ENCODE measurements around the gene SON. TPM values are rescaled to one million over a fixed set of nuclear protein-coding genes. Genes with fewer than 3 reads are reported as not detected.

The SON gene
- polyA plus RNA-seq, 1 donor from 2014 or later, result 123 TPM

DNA sequence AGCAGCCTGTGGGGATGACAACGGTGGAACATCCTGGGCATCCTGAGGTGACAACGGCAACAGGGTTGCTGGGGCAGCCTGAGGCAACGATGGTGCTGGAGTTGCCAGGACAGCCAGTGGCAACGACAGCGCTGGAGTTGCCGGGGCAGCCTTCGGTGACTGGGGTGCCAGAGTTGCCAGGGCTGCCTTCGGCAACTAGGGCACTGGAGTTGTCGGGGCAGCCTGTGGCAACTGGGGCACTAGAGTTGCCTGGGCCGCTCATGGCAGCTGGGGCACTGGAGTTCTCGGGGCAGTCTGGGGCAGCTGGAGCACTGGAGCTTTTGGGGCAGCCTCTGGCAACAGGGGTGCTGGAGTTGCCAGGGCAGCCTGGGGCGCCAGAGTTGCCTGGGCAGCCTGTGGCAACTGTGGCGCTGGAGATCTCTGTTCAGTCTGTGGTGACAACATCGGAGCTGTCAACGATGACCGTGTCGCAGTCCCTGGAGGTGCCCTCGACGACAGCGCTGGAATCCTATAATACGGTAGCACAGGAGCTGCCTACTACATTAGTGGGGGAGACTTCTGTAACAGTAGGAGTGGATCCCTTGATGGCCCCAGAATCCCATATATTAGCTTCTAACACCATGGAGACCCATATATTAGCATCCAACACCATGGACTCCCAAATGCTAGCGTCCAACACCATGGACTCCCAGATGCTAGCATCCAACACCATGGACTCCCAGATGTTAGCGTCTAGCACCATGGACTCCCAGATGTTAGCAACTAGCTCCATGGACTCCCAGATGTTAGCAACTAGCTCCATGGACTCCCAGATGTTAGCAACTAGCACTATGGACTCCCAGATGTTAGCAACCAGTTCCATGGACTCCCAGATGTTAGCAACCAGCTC is 8.2 kb downstream of the SON start:
- Histone ChIP-seq H3K36me3 (ENCODE audit: insufficient read depth, low read length) (peaks cover 36% of the 10 kb centered on the region), H3K27me3 (ENCODE audit: insufficient read depth, low read depth, low read length) (no peaks in the 10 kb centered on the region), H4K20me1 (ENCODE audit: insufficient read depth) (peaks cover 3% of the 10 kb centered on the region), H3K9me3 (ENCODE audit: low read length) (no peaks in the 10 kb centered on the region), H3K4me3 (ENCODE audit: low read length) (no peak overlapping the region), H3K79me2 (replicated peaks; ENCODE audit: insufficient read depth, low read length) (peaks cover 82% of the 10 kb centered on the region), H3K4me2 (ENCODE audit: low read length) (no peak overlapping the region), H2AFZ (ENCODE audit: low read depth, low read length) (no peak overlapping the region), H3K9ac (ENCODE audit: low read length) (no peak overlapping the region), H3K27ac (ENCODE audit: low read length) (no peak overlapping the region), H3F3A (ENCODE audit: insufficient read depth, low read length, poor library complexity, severe bottlenecking) (no peaks in the 10 kb centered on the region), H3K9me2 (ENCODE audit: insufficient read depth, low read length) (no peaks in the 10 kb centered on the region)
- TF ChIP-seq POLR2AphosphoS5 (IDR thresholded peaks at IDR 0.05), result no peak
- TF ChIP-seq TAF1 (IDR thresholded peaks at IDR 0.05; ENCODE audit: low read depth), result no peak
- TF ChIP-seq MXI1 (conservative IDR thresholded peaks at IDR 0.05; ENCODE audit: poor library complexity, severe bottlenecking), result no peak
- TF ChIP-seq, protein P1, sequence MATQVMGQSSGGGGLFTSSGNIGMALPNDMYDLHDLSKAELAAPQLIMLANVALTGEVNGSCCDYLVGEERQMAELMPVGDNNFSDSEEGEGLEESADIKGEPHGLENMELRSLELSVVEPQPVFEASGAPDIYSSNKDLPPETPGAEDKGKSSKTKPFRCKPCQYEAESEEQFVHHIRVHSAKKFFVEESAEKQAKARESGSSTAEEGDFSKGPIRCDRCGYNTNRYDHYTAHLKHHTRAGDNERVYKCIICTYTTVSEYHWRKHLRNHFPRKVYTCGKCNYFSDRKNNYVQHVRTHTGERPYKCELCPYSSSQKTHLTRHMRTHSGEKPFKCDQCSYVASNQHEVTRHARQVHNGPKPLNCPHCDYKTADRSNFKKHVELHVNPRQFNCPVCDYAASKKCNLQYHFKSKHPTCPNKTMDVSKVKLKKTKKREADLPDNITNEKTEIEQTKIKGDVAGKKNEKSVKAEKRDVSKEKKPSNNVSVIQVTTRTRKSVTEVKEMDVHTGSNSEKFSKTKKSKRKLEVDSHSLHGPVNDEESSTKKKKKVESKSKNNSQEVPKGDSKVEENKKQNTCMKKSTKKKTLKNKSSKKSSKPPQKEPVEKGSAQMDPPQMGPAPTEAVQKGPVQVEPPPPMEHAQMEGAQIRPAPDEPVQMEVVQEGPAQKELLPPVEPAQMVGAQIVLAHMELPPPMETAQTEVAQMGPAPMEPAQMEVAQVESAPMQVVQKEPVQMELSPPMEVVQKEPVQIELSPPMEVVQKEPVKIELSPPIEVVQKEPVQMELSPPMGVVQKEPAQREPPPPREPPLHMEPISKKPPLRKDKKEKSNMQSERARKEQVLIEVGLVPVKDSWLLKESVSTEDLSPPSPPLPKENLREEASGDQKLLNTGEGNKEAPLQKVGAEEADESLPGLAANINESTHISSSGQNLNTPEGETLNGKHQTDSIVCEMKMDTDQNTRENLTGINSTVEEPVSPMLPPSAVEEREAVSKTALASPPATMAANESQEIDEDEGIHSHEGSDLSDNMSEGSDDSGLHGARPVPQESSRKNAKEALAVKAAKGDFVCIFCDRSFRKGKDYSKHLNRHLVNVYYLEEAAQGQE (IDR thresholded peaks at IDR 0.05; ENCODE audit: borderline replicate concordance), result no peak
- TF ChIP-seq EP300 (conservative IDR thresholded peaks at IDR 0.05; ENCODE audit: poor library complexity, severe bottlenecking), result no peak
- TF ChIP-seq SMC3 (conservative IDR thresholded peaks at IDR 0.05; ENCODE audit: poor library complexity), result no peak
- TF ChIP-seq, protein P2, sequence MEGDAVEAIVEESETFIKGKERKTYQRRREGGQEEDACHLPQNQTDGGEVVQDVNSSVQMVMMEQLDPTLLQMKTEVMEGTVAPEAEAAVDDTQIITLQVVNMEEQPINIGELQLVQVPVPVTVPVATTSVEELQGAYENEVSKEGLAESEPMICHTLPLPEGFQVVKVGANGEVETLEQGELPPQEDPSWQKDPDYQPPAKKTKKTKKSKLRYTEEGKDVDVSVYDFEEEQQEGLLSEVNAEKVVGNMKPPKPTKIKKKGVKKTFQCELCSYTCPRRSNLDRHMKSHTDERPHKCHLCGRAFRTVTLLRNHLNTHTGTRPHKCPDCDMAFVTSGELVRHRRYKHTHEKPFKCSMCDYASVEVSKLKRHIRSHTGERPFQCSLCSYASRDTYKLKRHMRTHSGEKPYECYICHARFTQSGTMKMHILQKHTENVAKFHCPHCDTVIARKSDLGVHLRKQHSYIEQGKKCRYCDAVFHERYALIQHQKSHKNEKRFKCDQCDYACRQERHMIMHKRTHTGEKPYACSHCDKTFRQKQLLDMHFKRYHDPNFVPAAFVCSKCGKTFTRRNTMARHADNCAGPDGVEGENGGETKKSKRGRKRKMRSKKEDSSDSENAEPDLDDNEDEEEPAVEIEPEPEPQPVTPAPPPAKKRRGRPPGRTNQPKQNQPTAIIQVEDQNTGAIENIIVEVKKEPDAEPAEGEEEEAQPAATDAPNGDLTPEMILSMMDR (IDR thresholded peaks at IDR 0.05; ENCODE audit: poor library complexity, severe bottlenecking), result no peak
- TF ChIP-seq RAD21 (conservative IDR thresholded peaks at IDR 0.05), result no peak
- no peak for TF ChIP-seq EZH2 (IDR thresholded peaks at IDR 0.05; ENCODE audit: borderline replicate concordance, insufficient read depth, low read length, poor library complexity, severe bottlenecking)

DNA sequence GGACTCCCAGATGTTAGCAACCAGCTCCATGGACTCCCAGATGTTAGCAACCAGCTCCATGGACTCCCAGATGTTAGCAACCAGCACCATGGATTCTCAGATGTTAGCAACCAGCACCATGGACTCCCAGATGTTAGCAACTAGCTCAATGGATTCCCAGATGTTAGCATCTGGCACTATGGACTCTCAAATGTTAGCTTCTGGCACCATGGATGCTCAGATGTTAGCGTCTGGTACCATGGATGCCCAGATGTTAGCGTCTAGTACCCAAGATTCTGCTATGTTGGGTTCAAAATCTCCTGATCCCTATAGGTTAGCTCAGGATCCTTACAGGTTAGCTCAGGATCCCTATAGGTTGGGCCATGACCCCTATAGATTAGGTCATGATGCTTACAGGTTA is 8.8 kb downstream of the SON start:
- no peaks in the 10 kb centered on the region for H3K9me2 ChIP-seq (ENCODE audit: insufficient read depth, low read length)
- no peak overlapping the region for H3K9ac ChIP-seq (ENCODE audit: low read length)
- peaks cover 78% of the 10 kb centered on the region for H3K79me2 ChIP-seq (replicated peaks; ENCODE audit: insufficient read depth, low read length)
- no peak overlapping the region for H3K27ac ChIP-seq (ENCODE audit: low read length)
- H3K9me3 ChIP-seq (ENCODE audit: low read length), result no peaks in the 10 kb centered on the region
- H2AFZ ChIP-seq (ENCODE audit: low read depth, low read length), result no peak overlapping the region
- no peak overlapping the region for H3K4me3 ChIP-seq (ENCODE audit: low read length)
- H3K27me3 ChIP-seq (ENCODE audit: insufficient read depth, low read depth, low read length), result no peaks in the 10 kb centered on the region
- TF ChIP-seq, protein P2 (IDR thresholded peaks at IDR 0.05; ENCODE audit: poor library complexity, severe bottlenecking), result no peak
- no peak for TF ChIP-seq EP300 (conservative IDR thresholded peaks at IDR 0.05; ENCODE audit: poor library complexity, severe bottlenecking)
- peaks cover 3% of the 10 kb centered on the region for H4K20me1 ChIP-seq (ENCODE audit: insufficient read depth)
- H3F3A ChIP-seq (ENCODE audit: insufficient read depth, low read length, poor library complexity, severe bottlenecking), result no peaks in the 10 kb centered on the region
- peaks cover 36% of the 10 kb centered on the region for H3K36me3 ChIP-seq (ENCODE audit: insufficient read depth, low read length)
- H3K4me2 ChIP-seq (ENCODE audit: low read length), result no peak overlapping the region

Data from neural cell (in vitro differentiated cells).